Esophagus (tissue), 2 donors: ENCODE data around the gene FBN2. TPM values are rescaled to one million over a fixed set of nuclear protein-coding genes. Genes with fewer than 3 reads are reported as not detected.

Experiments
- H3K27ac ChIP-seq, 2 donors: one replicate each; pipeline ENCODE4 v1.5.1; 2013; ENCODE audit warnings: low read depth in 2 of 2, mild to moderate bottlenecking in 2 of 2, inconsistent platforms in 1 of 2, low read length in 1 of 2, moderate library complexity in 1 of 2
- H3K27me3 ChIP-seq, 2 donors: one replicate each; pipeline ENCODE4 v1.6.1; 2013; ENCODE audit warnings: low read length in 2 of 2, control low read depth in 1 of 2, mild to moderate bottlenecking in 1 of 2; ENCODE audit not compliant: insufficient read depth in 2 of 2, control insufficient read depth in 1 of 2
- H3K36me3 ChIP-seq, 2 donors: one replicate each; pipeline ENCODE4 v1.6.1; 2013; ENCODE audit warnings: low read length in 1 of 2; ENCODE audit not compliant: control insufficient read depth in 2 of 2, insufficient read depth in 2 of 2
- H3K4me1 ChIP-seq, 2 donors: one replicate each; pipeline ENCODE4 v1.6.1; 2013; ENCODE audit warnings: low read length in 1 of 2; ENCODE audit not compliant: control insufficient read depth in 2 of 2, insufficient read depth in 2 of 2
- H3K4me3 ChIP-seq, 2 donors: one replicate each; pipeline ENCODE4 v1.5.1; 2013; ENCODE audit warnings: low read length in 2 of 2, mild to moderate bottlenecking in 2 of 2, low read depth in 1 of 2, moderate library complexity in 1 of 2
- H3K9me3 ChIP-seq, 2 donors: one replicate each; pipeline ENCODE4 v1.6.1; 2013; ENCODE audit warnings: mild to moderate bottlenecking in 2 of 2, low read depth in 1 of 2, low read length in 1 of 2, moderate library complexity in 1 of 2; ENCODE audit not compliant: control insufficient read depth in 2 of 2, insufficient read depth in 1 of 2
- WGBS, 2 donors: extraction: QIAGEN DNeasy Blood & Tissue Kit; methylation state at CpG; one replicate each; pipeline ENCODE4 v1.1.7; 2013; 5-methylcytosine and 5-hydroxymethylcytosine counted together
- polyA plus RNA-seq, 2 donors: library from polyadenylated mRNA; stranded (reverse); fragments of 200-250 nt; gene quantifications; one replicate each; pipeline ENCODE4 v1.2.3, GENCODE V29; 2013
- donor health status: healthy with polysubstance abuse.
- donor health status: Bipolar disorder and iron deficiency.

FBN2 gene
- polyA plus RNA-seq, 2 donors, result 0.09 to 0.14 TPM

DNA sequence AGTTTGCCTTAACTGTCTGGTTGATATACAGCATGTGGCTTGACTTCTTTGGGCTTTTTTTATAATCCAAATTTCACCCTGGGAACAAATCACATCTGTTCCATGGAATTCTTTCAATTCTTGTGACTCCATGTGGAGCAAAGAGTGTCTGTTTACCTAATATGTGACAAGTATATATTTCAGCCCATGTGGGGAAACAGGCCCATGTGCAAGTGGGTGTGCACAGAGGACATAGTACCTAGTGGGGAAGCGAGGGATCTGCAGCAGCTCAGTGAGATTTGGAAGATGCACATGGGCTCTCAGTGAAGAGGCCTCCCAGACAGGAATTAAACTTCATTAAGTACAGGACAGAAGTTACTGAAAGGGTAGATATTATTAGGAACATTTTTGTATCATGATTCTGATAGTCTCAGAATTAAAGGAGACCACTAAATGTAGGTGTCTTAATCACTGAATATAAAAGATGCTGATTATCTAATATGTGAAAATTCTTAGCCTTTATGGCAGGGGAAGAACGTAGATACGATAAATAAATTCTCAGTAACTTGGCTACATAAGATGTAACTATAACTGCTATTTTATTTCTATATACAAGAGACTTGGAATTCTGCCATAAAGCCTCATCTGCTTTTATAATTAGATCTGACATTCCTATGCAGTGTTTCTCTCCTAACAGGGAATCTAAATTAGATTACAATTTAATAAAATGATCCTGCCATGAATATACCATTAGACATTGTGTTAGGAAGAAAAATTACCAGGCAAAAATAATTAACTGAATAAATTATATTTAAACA is 273.3 kb downstream of the FBN2 start:
- Histone ChIP-seq H3K36me3 (no peaks in the 10 kb centered on the region), H3K4me1 (no peaks in the 10 kb centered on the region), H3K4me3 (no peak overlapping the region), H3K27me3 (no peaks in the 10 kb centered on the region), H3K27ac (no peak overlapping the region), H3K9me3 (no peaks in the 10 kb centered on the region)
- 70 to 79% methylated on average over 3 of the region's 3 CpGs for WGBS, 2 donors

DNA sequence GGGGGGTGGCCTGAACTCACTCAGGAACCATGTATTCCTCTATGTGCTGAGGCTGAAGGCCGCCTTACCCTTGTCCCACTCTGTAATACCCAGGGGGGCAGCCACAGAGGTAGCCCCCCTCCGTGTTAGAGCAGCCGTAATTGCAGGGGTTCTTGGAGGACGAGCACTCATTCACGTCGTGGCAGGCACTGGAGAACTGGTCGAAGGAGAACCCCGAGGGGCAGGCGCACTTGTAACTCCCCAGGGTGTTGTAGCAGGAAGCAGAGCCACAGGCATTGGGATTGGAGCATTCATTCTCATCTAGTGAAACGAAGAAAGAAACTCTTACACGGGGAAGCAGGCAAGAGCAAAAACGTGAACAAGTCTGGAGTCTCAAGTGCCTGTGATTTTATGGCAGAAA is 274.7 kb downstream of the FBN2 start:
- H3K27me3 ChIP-seq, result no peaks in the 10 kb centered on the region
- no peak overlapping the region for H3K4me3 ChIP-seq
- H3K27ac ChIP-seq, result no peak overlapping the region
- H3K9me3 ChIP-seq, result no peaks in the 10 kb centered on the region
- no peaks in the 10 kb centered on the region for H3K4me1 ChIP-seq
- 79 to 86% methylated on average over 12 of the region's 12 CpGs for WGBS, 2 donors
- H3K36me3 ChIP-seq, result no peaks in the 10 kb centered on the region

- no peak overlapping the region for H3K4me3 ChIP-seq
- no peaks in the 10 kb centered on the region for H3K4me1 ChIP-seq
- H3K36me3 ChIP-seq, result no peaks in the 10 kb centered on the region
- 86 to 89% methylated on average over 6 of the region's 6 CpGs for WGBS, 2 donors
- no peaks in the 10 kb centered on the region for H3K9me3 ChIP-seq
- no peak overlapping the region for H3K27ac ChIP-seq
- H3K27me3 ChIP-seq, result no peaks in the 10 kb centered on the region
Observed at GRCh38 chr5:128262911-128263310, 275.1 kb downstream of the FBN2 start.

DNA sequence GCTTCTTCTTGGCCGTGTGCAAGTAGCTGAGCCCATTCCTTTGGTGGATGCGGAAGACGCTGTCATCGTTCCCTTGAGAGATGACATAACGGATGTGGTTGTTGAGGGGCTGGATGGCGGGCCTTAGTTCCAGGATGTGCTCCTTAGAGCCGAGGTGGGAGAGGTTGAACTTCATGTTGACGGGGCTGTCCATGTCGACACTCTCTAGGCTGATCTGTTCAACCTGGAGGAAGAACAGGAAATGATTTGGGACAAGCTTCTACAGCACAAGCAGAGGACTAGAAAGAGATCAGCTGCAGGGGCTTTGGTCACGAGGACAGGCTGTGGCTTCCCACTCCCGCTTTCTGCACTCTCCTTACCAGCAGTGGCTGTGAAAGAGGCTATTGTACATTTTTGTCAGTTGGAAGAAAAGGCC is 278.4 kb downstream of the FBN2 start:
- H3K36me3 ChIP-seq, result no peaks in the 10 kb centered on the region
- peaks cover 0 to 2% of the 10 kb centered on the region in 2 donors for H3K9me3 ChIP-seq
- no peak overlapping the region for H3K4me3 ChIP-seq
- H3K27me3 ChIP-seq, result no peaks in the 10 kb centered on the region
- WGBS, 2 donors, result 84 to 88% methylated on average over 11 of the region's 11 CpGs
- H3K4me1 ChIP-seq, result no peaks in the 10 kb centered on the region
- H3K27ac ChIP-seq, result no peak overlapping the region

- H3K27ac ChIP-seq, result no peak overlapping the region
- H3K4me1 ChIP-seq, result no peaks in the 10 kb centered on the region
- H3K36me3 ChIP-seq, result no peaks in the 10 kb centered on the region
- no peaks in the 10 kb centered on the region for H3K27me3 ChIP-seq
- peaks cover 0 to 2% of the 10 kb centered on the region in 2 donors for H3K9me3 ChIP-seq
- H3K4me3 ChIP-seq, result no peak overlapping the region
- WGBS, 2 donors, result 83 to 92% methylated on average over 6 of the region's 6 CpGs
Observed at GRCh38 chr5:128258372-128258771, 279.7 kb downstream of the FBN2 start.

- Histone ChIP-seq H3K36me3 (no peaks in the 10 kb centered on the region), H3K4me1 (no peaks in the 10 kb centered on the region), H3K27me3 (no peaks in the 10 kb centered on the region), H3K9me3 (peaks cover 0 to 2% of the 10 kb centered on the region in 2 donors), H3K27ac (no peak overlapping the region), H3K4me3 (no peak overlapping the region)
- 27 to 46% methylated on average over 2 of the region's 2 CpGs for WGBS, 2 donors
Observed at GRCh38 chr5:128257076-128257475, 281.0 kb downstream of the FBN2 start.

DNA sequence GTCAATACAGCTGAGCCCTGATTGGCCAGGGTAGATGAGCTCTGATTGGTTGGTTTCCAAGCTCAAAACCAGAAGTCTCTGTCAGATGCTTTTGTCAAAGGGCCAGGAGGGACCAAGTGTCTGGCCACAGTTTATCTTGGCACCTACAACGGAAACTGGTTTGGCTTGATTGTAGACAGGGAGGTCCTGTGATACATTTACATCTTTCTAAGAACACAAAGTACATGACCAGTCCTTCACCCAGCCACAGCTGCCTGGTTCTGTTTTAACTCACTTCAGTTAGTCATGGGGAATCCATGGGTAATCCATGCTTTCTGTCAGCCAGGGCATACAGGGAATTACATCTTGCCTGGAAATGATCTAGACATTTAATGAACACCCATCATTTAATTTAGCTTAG is 283.3 kb downstream of the FBN2 start:
- H3K27me3 ChIP-seq, result no peaks in the 10 kb centered on the region
- H3K4me1 ChIP-seq, result no peaks in the 10 kb centered on the region
- WGBS, 2 donors, result 36 to 50% methylated on average over 1 of the region's 1 CpG
- no peak overlapping the region for H3K4me3 ChIP-seq
- no peak overlapping the region for H3K27ac ChIP-seq
- no peaks in the 10 kb centered on the region for H3K36me3 ChIP-seq
- peaks cover 0 to 2% of the 10 kb centered on the region in 2 donors for H3K9me3 ChIP-seq

DNA sequence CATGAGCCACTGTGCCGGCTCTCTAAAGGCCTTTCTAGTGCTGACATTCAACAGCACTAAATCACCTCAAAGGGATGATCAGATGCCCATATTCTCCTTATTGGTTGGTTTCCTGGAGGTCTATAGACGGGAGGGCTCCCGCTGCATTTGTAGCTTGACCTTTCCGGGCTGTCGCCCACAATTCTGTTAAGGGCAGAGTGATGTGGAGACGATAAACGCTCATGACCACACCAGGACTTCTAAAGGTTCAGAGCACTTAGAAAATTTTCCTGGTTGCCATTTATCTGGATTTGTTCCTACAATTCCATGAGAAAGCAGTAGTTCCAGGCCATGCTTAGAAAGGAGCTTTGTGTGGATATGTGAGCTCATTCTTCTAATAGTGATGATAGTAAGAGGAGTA is 284.2 kb downstream of the FBN2 start:
- Histone ChIP-seq H3K27ac (no peak overlapping the region), H3K27me3 (no peaks in the 10 kb centered on the region), H3K9me3 (peaks cover 0 to 2% of the 10 kb centered on the region in 2 donors), H3K36me3 (no peaks in the 10 kb centered on the region), H3K4me3 (no peak overlapping the region), H3K4me1 (no peaks in the 10 kb centered on the region)
- WGBS, 2 donors, result 95 to 96% methylated on average over 7 of the region's 7 CpGs

DNA sequence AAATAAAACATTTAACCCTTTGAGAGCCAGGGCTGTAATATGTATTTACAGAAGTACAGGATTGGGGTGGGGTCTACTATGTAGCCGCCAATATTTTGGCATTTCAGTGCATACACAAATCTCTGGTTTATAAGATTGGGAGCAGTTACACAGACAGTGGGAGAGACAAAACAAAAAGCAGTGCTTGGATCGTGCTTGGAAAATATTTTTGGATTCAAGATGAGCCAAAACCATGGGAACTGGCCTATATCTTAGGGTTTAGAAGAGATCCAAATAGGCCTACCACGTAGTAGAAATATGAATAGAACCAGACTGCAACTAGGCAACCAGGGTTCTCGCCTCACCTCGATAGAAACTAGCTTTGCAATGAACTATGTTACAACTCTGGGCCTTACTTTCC is 284.9 kb downstream of the FBN2 start:
- H3K27ac ChIP-seq, result no peak overlapping the region
- no peak overlapping the region for H3K4me3 ChIP-seq
- no peaks in the 10 kb centered on the region for H3K36me3 ChIP-seq
- peaks cover 0 to 2% of the 10 kb centered on the region in 2 donors for H3K9me3 ChIP-seq
- H3K27me3 ChIP-seq, result no peaks in the 10 kb centered on the region
- no peaks in the 10 kb centered on the region for H3K4me1 ChIP-seq
- WGBS, 2 donors, result 75% methylated on average over 5 of the region's 5 CpGs

DNA sequence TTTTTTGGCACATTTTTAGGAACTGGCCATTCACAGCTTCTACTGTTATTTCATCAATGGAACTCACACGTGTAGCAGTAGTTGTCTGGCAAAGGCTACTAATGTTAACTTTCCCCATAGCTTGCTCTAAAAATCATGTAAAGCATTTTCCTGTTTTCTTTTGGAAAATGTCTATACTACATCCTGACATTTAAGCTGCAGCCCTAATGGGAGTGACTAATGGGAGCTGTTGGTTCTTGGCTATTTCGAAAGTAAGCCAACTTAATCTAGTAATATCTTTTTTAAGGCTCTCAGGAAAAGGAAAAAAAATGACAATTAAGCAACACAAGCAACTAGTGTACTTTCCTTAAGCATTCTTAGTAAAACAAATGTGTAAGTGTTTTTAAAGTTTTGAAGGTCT is 285.3 kb downstream of the FBN2 start:
- WGBS, 2 donors, result 39 to 50% methylated on average over 2 of the region's 2 CpGs
- Histone ChIP-seq H3K36me3 (no peaks in the 10 kb centered on the region), H3K27me3 (no peaks in the 10 kb centered on the region), H3K4me3 (no peak overlapping the region), H3K9me3 (peaks cover 0 to 2% of the 10 kb centered on the region in 2 donors), H3K27ac (no peak overlapping the region), H3K4me1 (no peaks in the 10 kb centered on the region)
